ENCODE measurements around the gene HADH.
"Not testable (repeated sequence)": the region's sequence is repeated elsewhere in the genome, so short reads cannot be mapped to it uniquely, and the experiment has no call there.

The HADH gene

DNA sequence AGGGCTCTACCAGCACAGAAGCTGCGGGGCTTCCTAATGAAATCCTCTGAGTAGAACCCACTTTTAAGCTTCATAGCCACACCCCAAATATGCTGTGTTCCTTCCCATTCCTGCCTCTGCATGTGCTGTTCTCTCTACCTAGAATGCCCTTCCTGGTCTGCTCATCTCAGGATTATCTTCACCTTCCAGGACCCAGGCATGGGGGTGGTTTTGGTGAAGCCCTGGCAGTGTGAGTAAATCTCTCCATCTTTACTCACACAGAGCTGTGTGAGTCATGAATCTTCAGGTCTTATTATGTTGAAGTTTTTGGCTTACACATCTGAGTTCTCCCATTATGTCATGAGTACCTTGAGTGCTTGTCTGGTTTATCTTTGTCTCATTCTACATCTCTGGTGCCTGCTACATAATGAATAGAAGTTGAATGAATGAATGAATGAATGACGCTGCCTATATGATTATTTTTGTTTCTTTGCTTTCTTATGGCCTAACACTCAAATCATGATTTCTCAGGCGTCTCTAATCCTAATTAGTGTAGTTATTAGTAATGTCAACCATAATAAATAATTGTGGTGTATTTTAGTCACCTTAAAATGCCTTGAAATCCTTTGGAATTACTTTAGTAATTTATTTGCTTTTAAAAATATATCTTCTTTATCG, 41.9 kb downstream of the HADH start:
- no peak for DNase-seq

DNA sequence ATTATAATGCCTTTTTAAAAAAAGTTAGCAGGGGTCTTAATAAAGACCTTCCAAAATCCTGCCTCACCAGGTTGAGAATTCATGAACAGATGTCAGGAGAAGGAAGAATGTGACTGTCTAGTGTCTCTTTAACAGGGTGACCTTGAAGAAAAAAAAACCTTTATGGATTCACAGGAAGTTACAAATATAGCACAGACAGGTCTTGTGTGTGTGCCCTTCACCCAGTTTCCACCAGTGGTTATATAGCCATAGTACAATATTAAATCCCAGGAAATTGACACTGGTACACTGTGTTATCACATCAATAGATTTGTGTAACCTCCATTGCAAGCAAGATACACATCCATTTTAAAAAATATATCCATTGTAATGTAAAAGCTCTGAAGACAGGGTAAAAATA, 43.7 kb downstream of the HADH start:
- DNase-seq = no peak

- no peak for DNase-seq
Measured at GRCh38 chr4:108034565-108034964, 44.9 kb downstream of the HADH start.

DNA sequence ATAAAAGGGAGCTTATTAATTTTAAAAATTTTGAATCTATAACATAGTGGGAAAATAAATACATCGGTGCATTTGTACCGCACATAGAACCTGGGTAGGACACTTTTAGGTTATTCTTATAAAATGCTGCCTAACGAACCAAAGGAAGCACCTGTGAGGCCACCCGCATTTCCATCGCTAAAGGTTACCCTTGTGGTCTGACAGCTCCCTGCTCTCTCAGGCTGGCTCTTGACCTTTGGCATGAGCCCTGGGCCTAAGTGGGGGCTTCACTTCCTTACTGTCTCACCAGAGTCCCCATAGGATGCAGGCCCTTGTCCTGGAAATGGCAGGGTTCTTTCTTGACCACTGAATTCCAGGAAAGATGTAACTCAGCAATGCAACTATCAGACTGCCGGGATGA, 46.0 kb downstream of the HADH start:
- DNase-seq = no peak

- no peak for DNase-seq
Measured at GRCh38 chr4:108036213-108036612, 46.5 kb downstream of the HADH start.

DNA sequence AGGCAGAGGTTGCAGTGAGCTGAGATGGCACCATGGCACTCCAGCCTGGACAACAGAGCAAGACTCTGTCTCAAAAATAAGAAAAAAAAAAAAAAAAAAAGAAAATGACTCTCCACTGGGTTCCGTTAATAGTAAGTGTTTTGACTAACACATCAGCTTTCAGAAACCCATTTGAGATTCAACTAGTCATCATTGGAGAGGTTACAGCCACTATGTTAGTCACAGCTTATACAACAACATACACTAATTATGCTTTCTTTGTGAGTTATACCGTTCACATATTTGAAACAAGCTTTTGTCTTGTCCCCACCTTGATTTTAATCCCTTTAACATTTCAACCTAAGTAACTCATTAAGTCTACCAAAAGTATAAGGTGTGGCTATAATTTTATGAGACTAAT, 48.2 kb downstream of the HADH start:
- DNase-seq = no peak

DNA sequence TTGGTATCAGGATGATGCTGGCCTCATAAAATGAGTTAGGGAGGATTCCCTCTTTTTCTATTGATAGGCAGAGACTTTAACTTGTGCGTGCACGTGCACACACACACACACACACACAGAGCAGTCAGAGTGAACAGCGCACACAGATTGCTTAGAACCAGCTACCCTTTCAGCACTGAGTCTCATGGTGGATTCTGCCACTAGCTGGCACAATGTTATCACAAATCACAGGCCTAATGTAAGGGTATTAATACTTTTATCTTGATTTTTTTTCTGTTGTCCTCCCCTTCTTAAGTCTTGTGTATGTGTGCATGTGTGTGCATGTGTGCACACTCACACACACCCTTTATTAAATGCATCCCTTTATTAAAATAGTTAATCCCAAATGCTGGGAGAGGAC, 53.2 kb downstream of the HADH start:
- no peak for DNase-seq

DNA sequence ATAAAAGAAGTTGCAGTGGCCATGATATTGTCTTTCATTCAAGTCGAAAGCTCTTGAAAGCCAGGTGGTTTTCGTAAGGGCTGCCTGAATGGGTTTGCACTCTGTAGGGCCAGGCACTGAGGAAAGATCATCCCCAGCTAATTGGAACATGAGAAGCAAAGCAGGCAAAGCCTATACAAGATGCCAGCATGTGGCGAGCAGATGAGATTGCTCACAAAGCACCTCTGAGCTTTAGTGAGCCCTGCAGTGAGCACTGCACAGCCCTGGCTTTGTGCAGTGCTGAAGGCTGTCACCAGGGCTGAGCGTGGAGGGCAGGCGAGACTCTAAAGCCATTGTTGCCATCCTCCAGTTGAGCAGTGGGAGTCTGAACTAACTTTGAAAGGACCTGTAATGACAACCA, 53.8 kb downstream of the HADH start:
- no peak for DNase-seq

GRCh38 chr4:108044951-108045686, 55.4 kb downstream of the HADH start:
- no peak for DNase-seq

- DNase-seq = no peak
Measured at GRCh38 chr4:108045687-108046024, 56.0 kb downstream of the HADH start.

GRCh38 chr4:108047199-108047598, 57.5 kb downstream of the HADH start:
- DNase-seq = no peak

- no peak for DNase-seq
Measured at GRCh38 chr4:108048157-108048556, 58.5 kb downstream of the HADH start.

- DNase-seq = no peak
Measured at GRCh38 chr4:108048997-108049396, 59.3 kb downstream of the HADH start.

DNA sequence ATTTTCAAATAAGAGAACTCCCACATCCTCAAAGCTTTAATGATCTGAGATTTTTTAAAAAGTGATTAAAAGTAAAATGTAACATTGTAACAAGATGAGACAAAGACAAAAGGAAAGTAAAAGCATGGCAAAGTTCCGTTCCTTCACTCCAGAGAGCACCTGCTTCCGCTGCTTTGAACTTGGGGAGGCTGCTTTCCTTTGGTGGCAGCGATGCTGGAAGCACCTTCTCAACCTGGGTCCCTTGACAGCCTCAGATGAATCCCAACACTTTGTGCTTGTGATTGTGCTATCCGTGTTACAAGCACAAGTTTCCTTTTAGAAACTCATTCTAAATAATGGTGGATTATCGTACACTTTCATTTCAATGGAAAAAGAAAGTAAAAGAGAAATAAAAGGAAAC, 59.7 kb downstream of the HADH start:
- no peak for DNase-seq

GRCh38 chr4:108050166-108051111, 60.8 kb downstream of the HADH start:
- not testable (repeated sequence) for DNase-seq

DNA sequence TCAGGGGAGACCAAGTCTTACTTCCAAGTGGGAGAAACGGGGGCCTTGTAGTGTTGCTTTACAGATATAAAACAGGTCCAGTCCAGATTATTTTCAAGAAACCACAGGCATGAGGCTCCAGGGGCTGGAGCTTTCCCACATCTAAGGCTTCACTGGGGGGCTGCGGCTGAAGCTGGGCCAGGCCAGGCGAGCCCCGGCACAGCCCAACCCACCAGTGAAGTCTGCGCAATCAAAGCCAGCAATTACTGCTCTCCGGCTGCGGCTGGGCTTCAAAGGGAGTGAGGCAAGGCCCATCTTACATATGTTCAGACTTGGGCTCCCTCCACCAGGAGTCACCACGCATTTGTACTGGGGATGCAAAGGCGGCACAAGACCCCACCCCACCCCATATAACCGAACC, 61.7 kb downstream of the HADH start:
- DNase-seq = no peak

- DNase-seq = no peak
Measured at GRCh38 chr4:108052558-108053120, 63.0 kb downstream of the HADH start.

DNA sequence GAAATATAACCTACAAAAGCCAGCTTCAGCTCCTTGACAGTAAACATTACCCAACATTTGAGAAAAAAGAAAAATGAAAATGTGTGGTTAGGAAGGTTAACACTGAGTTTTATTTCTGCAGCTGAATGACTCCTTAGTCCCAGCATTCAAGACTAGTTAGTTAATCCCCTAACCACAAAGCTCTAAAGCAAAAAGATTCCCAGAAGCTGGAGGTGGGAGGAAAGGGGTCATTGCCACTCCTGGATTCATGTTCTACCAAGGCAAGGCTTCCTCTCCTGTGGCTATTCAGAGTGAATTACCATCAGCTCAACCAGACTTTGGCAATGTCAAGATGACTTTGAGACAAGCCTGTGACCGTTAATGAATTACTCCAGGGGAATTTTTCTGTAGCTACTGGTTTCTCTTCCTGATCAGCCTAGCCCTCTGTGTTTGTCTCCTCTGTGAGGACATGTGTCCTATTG, 63.6 kb downstream of the HADH start:
- DNase-seq = no peak

DNA sequence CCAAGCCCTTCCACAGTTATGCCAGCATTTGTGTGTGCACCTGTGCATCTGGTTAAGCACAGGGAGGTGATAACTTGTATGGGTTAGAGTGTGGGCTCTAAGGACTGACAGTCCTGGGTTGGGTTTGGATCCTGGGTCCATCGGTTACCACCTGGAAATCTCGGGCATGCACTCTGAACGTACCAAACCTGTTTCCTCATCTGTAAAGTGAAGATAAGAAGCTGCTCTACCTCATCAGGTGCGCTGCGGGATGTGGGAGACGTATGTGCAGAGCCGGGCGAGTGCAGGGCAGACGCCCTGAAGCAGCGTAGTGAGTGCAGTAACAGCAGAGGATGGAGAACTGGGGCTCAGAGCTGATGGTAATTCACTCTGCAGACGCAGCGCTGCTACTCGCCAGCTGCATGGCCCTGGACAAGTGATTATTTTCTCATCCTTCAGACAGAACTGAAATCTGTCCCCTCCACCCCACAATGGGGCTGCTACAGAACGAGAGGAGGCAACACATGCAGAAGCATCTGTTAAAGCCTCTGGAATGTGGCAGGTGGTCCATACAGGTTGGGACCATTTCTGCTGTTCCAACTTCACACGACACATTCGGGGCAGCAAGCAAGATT, 64.4 kb downstream of the HADH start:
- DNase-seq = no peak

DNA sequence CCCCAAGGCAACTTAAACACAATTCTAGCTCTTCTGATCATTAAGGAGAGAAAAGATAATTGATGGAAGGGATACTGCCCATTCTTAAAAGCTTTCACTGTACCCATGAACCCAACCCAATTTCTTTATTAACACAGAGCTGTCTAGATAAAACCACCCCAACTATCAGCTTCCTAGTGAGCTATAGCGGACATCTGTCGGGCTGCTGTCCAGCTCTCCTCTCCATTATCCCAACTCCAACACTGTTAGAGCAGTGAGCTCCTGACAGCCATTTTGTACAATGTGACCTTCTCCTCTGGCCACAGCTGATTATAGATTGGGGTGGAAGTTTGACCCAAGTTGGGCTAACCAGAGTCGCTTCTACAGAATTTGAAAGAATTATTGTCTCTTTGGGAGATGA, 66.1 kb downstream of the HADH start:
- no peak for DNase-seq

GRCh38 chr4:108056418-108056817, 66.7 kb downstream of the HADH start:
- DNase-seq = no peak

DNA sequence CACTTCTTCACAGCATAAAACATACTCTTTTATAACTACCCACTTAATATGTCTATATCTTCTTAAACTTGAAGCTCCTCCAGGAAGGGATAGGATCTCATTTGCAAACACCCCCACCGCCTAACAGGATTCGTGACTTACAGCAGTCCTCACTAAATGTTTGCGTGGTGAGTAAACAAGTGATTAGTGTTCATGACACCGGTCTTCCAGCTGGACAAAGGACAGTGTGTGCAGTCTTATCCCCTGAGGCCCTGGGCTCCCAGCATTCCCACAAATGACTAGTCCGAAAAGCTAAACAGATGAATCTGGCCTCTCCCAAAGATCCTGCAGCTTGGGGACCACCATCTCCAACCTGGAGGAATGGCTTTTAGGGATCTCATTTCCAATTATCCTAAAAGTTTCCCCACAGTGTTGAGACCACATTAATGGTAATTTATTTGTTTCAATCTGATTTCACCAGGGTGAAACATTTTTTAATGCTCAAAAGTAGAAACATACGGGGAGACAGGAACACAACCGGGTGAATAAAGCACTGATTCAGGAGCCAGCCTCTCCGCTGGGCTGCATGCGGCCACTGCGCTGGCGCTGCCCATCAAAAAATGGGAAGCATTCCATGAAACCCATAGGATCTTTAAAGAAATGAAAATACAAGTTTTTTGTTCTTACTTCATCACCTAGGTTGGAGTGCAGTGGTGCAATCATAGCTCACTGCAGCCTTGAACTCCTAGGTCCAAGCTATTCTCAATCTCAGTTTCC, 69.2 kb downstream of the HADH start:
- DNase-seq = no peak
